ENCODE data around the gene RBM20. TPM values are rescaled to one million over a fixed set of nuclear protein-coding genes. Genes with fewer than 3 reads are reported as not detected.

RBM20 gene
- total and polyA plus RNA-seq, 12 donors = 0.07 to 2.3 (median 0.28) TPM; not detected in 2

DNA sequence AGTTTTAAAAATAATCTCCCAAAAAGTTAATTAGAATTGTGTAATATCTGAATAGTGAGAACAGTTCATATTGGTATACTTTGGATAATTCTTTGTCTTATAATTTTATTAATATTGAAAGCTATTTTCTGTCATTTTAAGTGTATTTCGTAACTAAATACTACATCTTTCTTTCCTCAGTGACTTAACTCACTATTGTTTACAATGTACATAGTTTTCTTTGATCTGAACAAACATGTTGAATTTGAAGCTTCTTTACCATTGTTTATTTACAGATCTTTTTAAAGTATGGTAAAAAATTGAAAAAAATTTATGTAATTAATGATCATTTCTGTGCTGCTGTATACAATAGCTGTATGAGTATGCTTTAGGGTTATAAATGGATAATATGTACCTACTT lies 232.7 kb downstream of the RBM20 start:
- WGBS, 4 donors = 93 to 99% (median 96%) methylated on average over 1 of the region's 1 CpG
- Histone ChIP-seq H3K9me3 (replicated peaks in 1 of 3) (no peaks in the 10 kb centered on the region), H3K4me1 (replicated peaks in 1 of 2) (peaks cover 9 to 29% of the 10 kb centered on the region in 2 donors), H3K4me3 (no peak overlapping the region), H3K27me3 (no peaks in the 10 kb centered on the region), H3K27ac (no peak overlapping the region), H3K36me3 (replicated peaks in 1 of 2) (no peaks in the 10 kb centered on the region)
- no peak for DNase-seq
- intact Hi-C loops (cut with DNase I) = no loop called here
- TF ChIP-seq POLR2A (IDR thresholded peaks at IDR 0.05) = no peak
- TF ChIP-seq, protein P1, sequence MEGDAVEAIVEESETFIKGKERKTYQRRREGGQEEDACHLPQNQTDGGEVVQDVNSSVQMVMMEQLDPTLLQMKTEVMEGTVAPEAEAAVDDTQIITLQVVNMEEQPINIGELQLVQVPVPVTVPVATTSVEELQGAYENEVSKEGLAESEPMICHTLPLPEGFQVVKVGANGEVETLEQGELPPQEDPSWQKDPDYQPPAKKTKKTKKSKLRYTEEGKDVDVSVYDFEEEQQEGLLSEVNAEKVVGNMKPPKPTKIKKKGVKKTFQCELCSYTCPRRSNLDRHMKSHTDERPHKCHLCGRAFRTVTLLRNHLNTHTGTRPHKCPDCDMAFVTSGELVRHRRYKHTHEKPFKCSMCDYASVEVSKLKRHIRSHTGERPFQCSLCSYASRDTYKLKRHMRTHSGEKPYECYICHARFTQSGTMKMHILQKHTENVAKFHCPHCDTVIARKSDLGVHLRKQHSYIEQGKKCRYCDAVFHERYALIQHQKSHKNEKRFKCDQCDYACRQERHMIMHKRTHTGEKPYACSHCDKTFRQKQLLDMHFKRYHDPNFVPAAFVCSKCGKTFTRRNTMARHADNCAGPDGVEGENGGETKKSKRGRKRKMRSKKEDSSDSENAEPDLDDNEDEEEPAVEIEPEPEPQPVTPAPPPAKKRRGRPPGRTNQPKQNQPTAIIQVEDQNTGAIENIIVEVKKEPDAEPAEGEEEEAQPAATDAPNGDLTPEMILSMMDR (IDR thresholded peaks at IDR 0.05) = no peak

DNA sequence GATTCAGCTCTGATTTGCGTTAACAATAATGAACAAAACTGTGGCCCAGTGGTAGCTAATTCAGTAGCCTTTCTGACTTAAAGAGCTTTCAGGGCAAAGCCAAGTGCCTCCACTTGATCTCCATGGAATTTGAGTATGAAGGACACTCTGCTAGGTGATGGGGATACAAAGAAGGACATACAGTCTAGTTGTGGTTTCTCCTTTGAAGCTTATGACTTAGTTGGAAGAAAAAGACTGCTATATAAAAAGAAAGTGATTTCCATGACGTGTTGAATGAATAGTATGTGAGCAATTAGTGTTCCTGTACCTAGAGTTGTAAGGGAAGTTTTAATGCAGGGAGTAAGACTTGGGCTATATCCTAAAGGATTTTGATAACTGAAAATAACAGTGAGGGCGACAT lies 235.9 kb downstream of the RBM20 start:
- H3K36me3 ChIP-seq (replicated peaks in 1 of 2) = peaks cover 0 to 14% of the 10 kb centered on the region in 2 donors
- DNase-seq = no peak

DNA sequence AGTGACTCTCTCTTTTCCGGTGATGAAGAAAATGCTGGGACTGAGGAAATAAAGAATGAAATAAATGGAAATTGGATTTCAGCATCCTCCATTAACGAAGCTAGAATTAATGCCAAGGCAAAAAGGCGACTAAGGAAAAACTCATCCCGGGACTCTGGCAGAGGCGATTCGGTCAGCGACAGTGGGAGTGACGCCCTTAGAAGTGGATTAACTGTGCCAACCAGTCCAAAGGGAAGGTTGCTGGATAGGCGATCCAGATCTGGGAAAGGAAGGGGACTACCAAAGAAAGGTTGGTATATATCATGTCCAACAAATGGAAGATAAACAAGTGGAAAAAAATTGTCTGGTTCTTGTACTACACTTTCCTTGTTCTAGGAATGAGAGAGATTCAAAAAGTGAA lies 237.1 kb downstream of the RBM20 start:
- no peak overlapping the region for H3K27ac ChIP-seq
- no peak for DNase-seq
- intact Hi-C loops (cut with DNase I) = loop anchor here in 1 of 2 donors (10.0 kb wide), 1 partner anchor 66 kb away; no protein-coding TSS in a partner anchor
- H3K36me3 ChIP-seq (replicated peaks in 1 of 2) = peaks cover 0 to 18% of the 10 kb centered on the region in 2 donors
- H3K27me3 ChIP-seq = no peaks in the 10 kb centered on the region
- H3K4me1 ChIP-seq (replicated peaks in 1 of 2) = peaks cover 0 to 10% of the 10 kb centered on the region in 2 donors
- TF ChIP-seq POLR2A (IDR thresholded peaks at IDR 0.05) = no peak
- TF ChIP-seq, protein P1 (IDR thresholded peaks at IDR 0.05) = no peak
- H3K9me3 ChIP-seq (replicated peaks in 1 of 3) = no peaks in the 10 kb centered on the region
- H3K4me3 ChIP-seq = no peak overlapping the region
- 93 to 95% (median 94%) methylated on average over 9 of the region's 9 CpGs for WGBS, 4 donors

More for the DNA sequence above, 235.9 kb downstream of the RBM20 start:
- intact Hi-C loops (cut with DNase I) = loop anchor here in 1 of 2 donors (10.0 kb wide), 1 partner anchor 65 kb away; no protein-coding TSS in a partner anchor
- TF ChIP-seq, protein P1 (IDR thresholded peaks at IDR 0.05) = no peak
- no peak for TF ChIP-seq POLR2A (IDR thresholded peaks at IDR 0.05)
- 81 to 89% (median 88%) methylated on average over 3 of the region's 3 CpGs for WGBS, 4 donors
- Histone ChIP-seq H3K9me3 (replicated peaks in 1 of 3) (no peaks in the 10 kb centered on the region), H3K4me1 (replicated peaks in 1 of 2) (peaks cover 0 to 10% of the 10 kb centered on the region in 2 donors), H3K4me3 (no peak overlapping the region), H3K27ac (no peak overlapping the region), H3K27me3 (no peaks in the 10 kb centered on the region)

DNA sequence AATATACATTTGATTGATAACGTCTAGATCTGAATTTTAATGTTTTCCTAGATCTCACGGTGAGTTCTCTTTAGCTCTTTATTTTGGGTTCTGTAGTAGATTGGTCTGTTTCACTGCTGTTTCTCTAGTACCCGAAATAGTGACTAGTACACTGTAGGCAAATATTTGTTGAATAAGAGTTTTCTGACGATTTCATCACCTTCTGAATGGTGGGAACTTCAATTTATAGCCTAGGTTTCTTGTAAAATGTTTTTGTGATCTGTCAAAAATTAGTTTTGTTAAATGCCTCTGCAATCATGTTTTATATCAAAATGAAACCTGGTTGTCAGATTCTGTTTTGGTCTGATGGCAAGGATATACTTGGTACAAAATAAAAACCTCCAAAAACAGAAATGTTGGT lies 237.8 kb downstream of the RBM20 start:
- intact Hi-C loops (cut with DNase I) = loop anchor here in 1 of 2 donors (10.0 kb wide), 1 partner anchor 67 kb away; no protein-coding TSS in a partner anchor
- H3K36me3 ChIP-seq (replicated peaks in 1 of 2) = peaks cover 0 to 24% of the 10 kb centered on the region in 2 donors
- peaks cover 0 to 7% of the 10 kb centered on the region in 2 donors for H3K4me1 ChIP-seq (replicated peaks in 1 of 2)
- 81 to 86% (median 83%) methylated on average over 4 of the region's 4 CpGs for WGBS, 4 donors
- H3K27me3 ChIP-seq = no peaks in the 10 kb centered on the region
- no peak overlapping the region for H3K4me3 ChIP-seq
- no peak for DNase-seq
- no peak for TF ChIP-seq POLR2A (IDR thresholded peaks at IDR 0.05)
- TF ChIP-seq, protein P1 (IDR thresholded peaks at IDR 0.05) = no peak
- no peaks in the 10 kb centered on the region for H3K9me3 ChIP-seq (replicated peaks in 1 of 3)
- H3K27ac ChIP-seq = no peak overlapping the region

Data from adrenal gland (tissue), 12 donors.